SK-N-MC (cell line): ENCODE data around the gene NOXA1.

Experiments used
- DNase-seq: peaks from one replicate; pipeline ENCODE4 v3.0.0-alpha.2; 2011; ENCODE audit warnings: low read depth, low spot score
- H3K27ac ChIP-seq: fragments of 200-600 bp; sonication (generic); 2 replicates; pipeline ENCODE4 v1.5.1; 2016; ENCODE audit warnings: mixed run types
- H3K36me3 ChIP-seq: fragments of 200-600 bp; sonication (generic); 2 replicates; pipeline ENCODE4 v1.6.1; 2017; ENCODE audit warnings: antibody characterized with exemption, low read length, mixed read lengths; ENCODE audit not compliant: insufficient read depth
- H3K4me3 ChIP-seq: fragments of 200-600 bp; sonication (generic); 2 replicates; pipeline ENCODE4 v1.5.1; 2016
- H3K9ac ChIP-seq: fragments of 200-600 bp; sonication (generic); 2 replicates; pipeline ENCODE4 v1.8.0; 2017; ENCODE audit warnings: mixed run types, mixed read lengths; ENCODE audit not compliant: insufficient read length
- H3K9me3 ChIP-seq: fragments of 200-600 bp; sonication (generic); 2 replicates; pipeline ENCODE4 v1.6.1; 2017; ENCODE audit warnings: low read depth, mild to moderate bottlenecking, antibody characterized with exemption, low read length, moderate library complexity, mixed read lengths
- EZH2 ChIP-seq: fragments of 200-600 bp; sonication (generic); IDR thresholded peaks from one replicate; pipeline ENCODE4 v1.6.1; 2017; ENCODE audit warnings: antibody characterized with exemption
- FOXP2 ChIP-seq: optimal IDR thresholded peaks from 2 replicates; pipeline ENCODE3; 2011; ENCODE audit warnings: mild to moderate bottlenecking, moderate library complexity; ENCODE audit not compliant: insufficient read depth; ENCODE audit errors: extremely low read length, control extremely low read depth
- POLR2AphosphoS5 ChIP-seq: IDR thresholded peaks from 2 replicates; pipeline ENCODE4 v1.6.1; 2012; ENCODE audit warnings: mild to moderate bottlenecking, low read depth, low read length, borderline replicate concordance

Gene NOXA1

GRCh38 chr9:137482094-137482781 lies 59.0 kb downstream of the NOXA1 start:
- no peak for TF ChIP-seq POLR2AphosphoS5
- no peak for TF ChIP-seq FOXP2
- TF ChIP-seq EZH2, result no peak
- no peak for DNase-seq
- no peak overlapping the region for H3K4me3 ChIP-seq
- no peaks in the 10 kb centered on the region for H3K36me3 ChIP-seq
- no peaks in the 10 kb centered on the region for H3K9me3 ChIP-seq
- H3K27ac ChIP-seq, result no peak overlapping the region
- H3K9ac ChIP-seq, result no peak overlapping the region
